Activated T-cell treated with anti-CD3 and anti-CD28 coated beads, Interleukin-2, amount 50 U/mL, for 4 hours (primary cell): ENCODE measurements around the gene PRKG1. TPM values are rescaled to one million over a fixed set of nuclear protein-coding genes. Genes with fewer than 3 reads are reported as not detected.
A peak's percentile ranks its signal among the peaks of the same experiment; 100 is the strongest.

Experiments used
- ATAC-seq, 2 donors: fragments of 200-7000 bp; cut with Tn5 transposase; one replicate each; pipeline ENCODE4 v1.10.0; 2021
- DNase-seq: peaks from one replicate; pipeline ENCODE4 v3.0.0-alpha.2; 2020
- H3K27me3 Mint-ChIP-seq: one replicate; pipeline ENCODE4 v1.8.0; 2021; ENCODE audit warnings: low read depth, mixed read lengths
- H3K36me3 Mint-ChIP-seq: one replicate; pipeline ENCODE4 v1.8.0; 2022; ENCODE audit warnings: mixed read lengths; ENCODE audit not compliant: insufficient read depth
- H3K4me1 Mint-ChIP-seq: one replicate; pipeline ENCODE4 v1.8.0; 2021; ENCODE audit warnings: low read depth, mixed read lengths
- H3K4me3 Mint-ChIP-seq: one replicate; pipeline ENCODE4 v1.8.0; 2021; ENCODE audit warnings: mild to moderate bottlenecking, moderate library complexity, mixed read lengths
- H3K9me3 Mint-ChIP-seq: one replicate; pipeline ENCODE4 v1.8.0; 2021; ENCODE audit warnings: mixed read lengths
- total RNA-seq, 3 donors: library from RNA; stranded (reverse); gene quantifications; one replicate each; pipeline ENCODE4 v1.2.1, GENCODE V29; 2021

The PRKG1 gene
- total RNA-seq, 3 donors from 2014 or later, result 0.08 TPM; not detected in 2

DNA sequence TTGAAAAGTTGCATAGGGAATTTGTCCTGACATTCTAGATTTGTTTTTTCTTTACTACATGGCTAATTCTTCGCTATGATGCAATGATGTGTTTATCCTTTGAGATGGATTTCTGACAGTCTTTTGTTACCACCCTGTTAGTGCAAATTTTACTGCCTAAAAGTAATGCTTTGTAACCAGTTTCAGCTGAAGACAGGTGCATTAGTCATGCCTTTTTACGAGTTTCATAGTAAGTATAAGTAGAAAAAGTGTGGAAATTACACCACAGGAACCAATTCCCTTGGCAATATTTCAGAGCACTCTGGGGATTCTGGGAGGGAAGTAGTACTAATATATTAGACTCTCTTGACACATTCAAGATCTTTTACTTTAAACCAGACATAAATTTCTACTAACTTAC lies 982.0 kb downstream of the PRKG1 start:
- Mint-ChIP-seq H3K9me3 (no peaks in the 10 kb centered on the region), H3K4me1 (no peaks in the 10 kb centered on the region), H3K4me3 (no peak overlapping the region), H3K27me3 (no peaks in the 10 kb centered on the region), H3K36me3 (no peaks in the 10 kb centered on the region)
- DNase-seq (no peak), ATAC-seq (no peak)

DNA sequence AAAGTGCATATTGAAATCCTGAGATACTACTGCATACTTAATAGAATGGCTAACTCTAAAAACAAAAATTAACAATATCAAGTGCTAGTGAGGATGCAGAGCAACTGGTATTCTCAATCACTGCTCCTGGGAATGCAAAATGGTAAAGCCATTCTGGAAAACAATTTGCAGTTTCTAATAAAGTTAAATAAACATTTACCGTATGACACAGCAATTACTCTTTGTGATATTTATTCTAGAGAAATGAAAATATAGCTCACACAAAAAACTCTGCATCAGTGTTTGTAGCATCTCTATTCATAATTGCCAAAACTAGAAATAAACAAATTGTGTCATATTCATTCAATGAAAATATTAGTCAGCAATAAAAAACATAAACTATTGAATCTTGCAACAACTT lies 984.8 kb downstream of the PRKG1 start:
- Mint-ChIP-seq H3K27me3 (no peaks in the 10 kb centered on the region), H3K4me1 (no peaks in the 10 kb centered on the region), H3K36me3 (no peaks in the 10 kb centered on the region), H3K4me3 (no peak overlapping the region), H3K9me3 (no peaks in the 10 kb centered on the region)
- no peak for ATAC-seq
- DNase-seq, result no peak

DNA sequence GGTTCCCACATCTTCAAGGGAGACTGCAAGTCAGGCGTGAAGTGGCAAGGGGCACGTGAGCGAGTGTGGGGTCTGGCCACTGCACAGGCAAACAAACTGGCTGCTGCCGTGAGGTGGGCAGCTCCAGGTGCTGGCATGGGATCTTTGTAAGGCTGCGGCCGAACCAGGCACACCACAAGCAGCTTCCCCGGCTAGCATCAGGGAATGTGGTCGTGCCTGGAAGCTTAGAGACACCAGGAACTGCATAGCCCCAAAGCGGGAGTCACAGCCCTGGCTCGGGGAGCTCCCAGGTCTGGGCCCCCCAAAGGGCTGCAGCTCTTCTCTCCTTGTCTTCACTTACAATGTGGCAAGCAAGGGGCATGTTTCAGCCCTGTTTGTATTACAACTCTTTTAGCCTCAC lies 988.9 kb downstream of the PRKG1 start:
- no peaks in the 10 kb centered on the region for H3K9me3 Mint-ChIP-seq
- ATAC-seq, result no peak
- H3K36me3 Mint-ChIP-seq, result no peaks in the 10 kb centered on the region
- H3K27me3 Mint-ChIP-seq, result no peaks in the 10 kb centered on the region
- H3K4me3 Mint-ChIP-seq, result no peak overlapping the region
- no peak for DNase-seq
- H3K4me1 Mint-ChIP-seq, result no peaks in the 10 kb centered on the region

DNA sequence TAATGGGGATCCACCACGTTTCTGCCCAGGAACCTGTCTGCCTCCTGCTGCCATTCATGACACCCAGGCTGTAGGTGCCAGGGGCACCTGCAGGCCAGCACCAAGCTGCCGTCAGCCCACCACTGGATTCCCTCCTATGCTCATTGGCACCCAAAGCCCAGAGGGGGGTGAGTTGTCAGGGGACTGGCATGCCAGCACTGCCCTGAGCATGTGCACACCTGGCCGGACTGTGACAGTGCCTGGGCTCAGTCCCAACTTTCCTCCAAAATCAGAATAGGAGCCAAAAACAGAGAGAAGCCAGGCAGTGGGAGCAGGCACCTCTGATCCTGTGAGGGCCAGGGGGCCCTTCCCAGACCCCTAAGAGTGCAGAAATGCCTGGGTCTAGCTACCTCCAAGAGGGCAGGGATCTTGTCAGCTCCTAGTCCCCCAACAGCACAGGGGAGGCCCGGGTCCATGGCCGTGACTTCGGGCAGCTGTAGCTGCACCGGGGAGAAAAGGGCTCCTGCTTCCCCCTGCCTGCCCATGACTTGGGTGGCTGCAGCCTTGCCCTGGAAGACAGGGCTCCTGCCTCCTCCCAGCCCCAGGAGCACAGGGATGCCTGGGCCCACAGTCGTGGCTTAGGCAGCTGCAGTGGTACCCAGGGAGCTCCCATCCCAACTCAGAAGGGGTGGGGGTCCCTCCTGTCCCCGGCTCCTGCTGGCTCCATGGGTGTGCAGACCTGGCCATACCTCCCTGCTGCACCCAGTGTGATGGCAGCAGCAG lies 990.0 kb downstream of the PRKG1 start:
- H3K27me3 Mint-ChIP-seq, result no peaks in the 10 kb centered on the region
- H3K4me1 Mint-ChIP-seq, result no peaks in the 10 kb centered on the region
- H3K4me3 Mint-ChIP-seq, result no peak overlapping the region
- DNase-seq, result no peak
- H3K36me3 Mint-ChIP-seq, result no peaks in the 10 kb centered on the region
- ATAC-seq, result peak in 1 of 2 donors; percentile 18
- no peaks in the 10 kb centered on the region for H3K9me3 Mint-ChIP-seq

- H3K27me3 Mint-ChIP-seq, result no peaks in the 10 kb centered on the region
- no peak for ATAC-seq
- DNase-seq, result no peak
- no peaks in the 10 kb centered on the region for H3K36me3 Mint-ChIP-seq
- no peaks in the 10 kb centered on the region for H3K4me1 Mint-ChIP-seq
- H3K9me3 Mint-ChIP-seq, result no peaks in the 10 kb centered on the region
- H3K4me3 Mint-ChIP-seq, result no peak overlapping the region
Observed at GRCh38 chr10:52066383-52066782, 992.1 kb downstream of the PRKG1 start.

- Mint-ChIP-seq H3K9me3 (no peaks in the 10 kb centered on the region), H3K4me1 (no peaks in the 10 kb centered on the region), H3K4me3 (no peak overlapping the region), H3K36me3 (no peaks in the 10 kb centered on the region), H3K27me3 (no peaks in the 10 kb centered on the region)
- DNase-seq (no peak), ATAC-seq (no peak)
Observed at GRCh38 chr10:52068485-52068884, 994.2 kb downstream of the PRKG1 start.

GRCh38 chr10:52071814-52072213 lies 997.5 kb downstream of the PRKG1 start:
- no peaks in the 10 kb centered on the region for H3K36me3 Mint-ChIP-seq
- H3K9me3 Mint-ChIP-seq, result no peaks in the 10 kb centered on the region
- no peak for ATAC-seq
- no peak for DNase-seq
- no peaks in the 10 kb centered on the region for H3K4me1 Mint-ChIP-seq
- H3K4me3 Mint-ChIP-seq, result no peak overlapping the region
- no peaks in the 10 kb centered on the region for H3K27me3 Mint-ChIP-seq

GRCh38 chr10:52074505-52075026 lies 1000.3 kb downstream of the PRKG1 start:
- Mint-ChIP-seq H3K27me3 (no peaks in the 10 kb centered on the region), H3K36me3 (no peaks in the 10 kb centered on the region), H3K4me1 (no peaks in the 10 kb centered on the region), H3K9me3 (no peaks in the 10 kb centered on the region), H3K4me3 (no peak overlapping the region)
- no peak for ATAC-seq
- no peak for DNase-seq

GRCh38 chr10:52077814-52078213 lies 1003.5 kb downstream of the PRKG1 start:
- Mint-ChIP-seq H3K4me1 (no peaks in the 10 kb centered on the region), H3K36me3 (no peaks in the 10 kb centered on the region), H3K9me3 (no peaks in the 10 kb centered on the region), H3K27me3 (no peaks in the 10 kb centered on the region), H3K4me3 (no peak overlapping the region)
- DNase-seq (no peak), ATAC-seq (no peak)

- Mint-ChIP-seq H3K4me1 (no peaks in the 10 kb centered on the region), H3K9me3 (peaks cover 2% of the 10 kb centered on the region), H3K27me3 (no peaks in the 10 kb centered on the region), H3K36me3 (no peaks in the 10 kb centered on the region), H3K4me3 (no peak overlapping the region)
- DNase-seq, result no peak
- no peak for ATAC-seq
Observed at GRCh38 chr10:52078397-52078937, 1004.2 kb downstream of the PRKG1 start.

GRCh38 chr10:52082307-52082706 lies 1008.0 kb downstream of the PRKG1 start:
- Mint-ChIP-seq H3K9me3 (peaks cover 3% of the 10 kb centered on the region), H3K27me3 (no peaks in the 10 kb centered on the region), H3K4me1 (no peaks in the 10 kb centered on the region), H3K36me3 (no peaks in the 10 kb centered on the region), H3K4me3 (no peak overlapping the region)
- no peak for ATAC-seq
- no peak for DNase-seq

DNA sequence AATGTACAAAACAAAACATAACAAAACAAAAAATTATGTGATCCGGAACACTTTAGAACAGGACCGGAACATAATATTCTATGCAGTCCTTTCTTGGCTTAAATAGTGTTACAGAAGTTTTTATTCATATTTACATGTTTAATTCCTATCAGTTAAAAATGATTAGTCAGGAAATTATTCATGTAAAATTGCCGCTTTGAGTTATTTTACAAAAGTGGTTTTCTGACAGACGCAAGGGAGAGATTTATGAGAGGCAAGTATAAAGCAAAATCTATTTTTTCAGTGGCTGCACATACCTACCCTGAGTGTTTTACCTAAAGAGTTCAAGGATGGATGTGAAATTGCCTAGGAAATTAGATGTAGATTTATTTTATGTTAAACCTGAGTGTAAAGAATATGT lies 1009.1 kb downstream of the PRKG1 start:
- Mint-ChIP-seq H3K36me3 (no peaks in the 10 kb centered on the region), H3K4me3 (no peak overlapping the region), H3K4me1 (no peaks in the 10 kb centered on the region), H3K27me3 (no peaks in the 10 kb centered on the region), H3K9me3 (peaks cover 3% of the 10 kb centered on the region)
- ATAC-seq (no peak), DNase-seq (no peak)

DNA sequence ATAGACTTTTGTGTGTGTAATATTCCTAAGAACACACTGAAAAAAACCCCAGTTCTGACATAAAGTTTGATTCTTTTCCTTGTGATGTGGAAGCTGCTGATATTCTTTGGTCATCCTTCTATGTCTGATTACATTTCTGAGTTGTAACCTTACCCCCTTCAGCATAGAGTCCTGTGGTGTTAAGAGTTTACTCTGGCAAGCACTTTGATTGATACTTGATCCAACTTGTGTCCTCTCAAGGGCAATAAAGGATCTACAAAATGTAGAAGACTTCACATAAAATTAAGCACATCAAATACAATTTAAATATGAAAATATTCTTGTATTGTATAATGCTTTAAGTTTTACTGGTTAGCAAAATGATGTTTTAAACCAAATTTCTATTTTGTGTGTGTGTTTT lies 1018.1 kb downstream of the PRKG1 start:
- no peak for DNase-seq
- no peaks in the 10 kb centered on the region for H3K36me3 Mint-ChIP-seq
- no peaks in the 10 kb centered on the region for H3K9me3 Mint-ChIP-seq
- H3K4me3 Mint-ChIP-seq, result no peak overlapping the region
- no peaks in the 10 kb centered on the region for H3K4me1 Mint-ChIP-seq
- no peak for ATAC-seq
- no peaks in the 10 kb centered on the region for H3K27me3 Mint-ChIP-seq

- Mint-ChIP-seq H3K9me3 (no peaks in the 10 kb centered on the region), H3K36me3 (no peaks in the 10 kb centered on the region), H3K4me1 (no peaks in the 10 kb centered on the region), H3K4me3 (no peak overlapping the region), H3K27me3 (no peaks in the 10 kb centered on the region)
- DNase-seq (no peak), ATAC-seq (no peak)
Observed at GRCh38 chr10:52098130-52098529, 1023.8 kb downstream of the PRKG1 start.

- Mint-ChIP-seq H3K4me3 (no peak overlapping the region), H3K36me3 (no peaks in the 10 kb centered on the region), H3K4me1 (no peaks in the 10 kb centered on the region), H3K27me3 (no peaks in the 10 kb centered on the region), H3K9me3 (no peaks in the 10 kb centered on the region)
- ATAC-seq, result no peak
- no peak for DNase-seq
Observed at GRCh38 chr10:52099026-52099600, 1024.8 kb downstream of the PRKG1 start.
